Stimulated activated CD4-positive, alpha-beta T cell treated with anti-CD3 and anti-CD28 coated beads, Interleukin-2, amount 100 ng/mL, for 4 hours (primary cell): Measurements from ENCODE around the gene PCSK7.

ENCODE experiments used
- DNase-seq: peaks from one replicate; pipeline ENCODE4 v3.0.0-alpha.2; 2020; ENCODE audit warnings: low read depth

PCSK7 gene

DNA sequence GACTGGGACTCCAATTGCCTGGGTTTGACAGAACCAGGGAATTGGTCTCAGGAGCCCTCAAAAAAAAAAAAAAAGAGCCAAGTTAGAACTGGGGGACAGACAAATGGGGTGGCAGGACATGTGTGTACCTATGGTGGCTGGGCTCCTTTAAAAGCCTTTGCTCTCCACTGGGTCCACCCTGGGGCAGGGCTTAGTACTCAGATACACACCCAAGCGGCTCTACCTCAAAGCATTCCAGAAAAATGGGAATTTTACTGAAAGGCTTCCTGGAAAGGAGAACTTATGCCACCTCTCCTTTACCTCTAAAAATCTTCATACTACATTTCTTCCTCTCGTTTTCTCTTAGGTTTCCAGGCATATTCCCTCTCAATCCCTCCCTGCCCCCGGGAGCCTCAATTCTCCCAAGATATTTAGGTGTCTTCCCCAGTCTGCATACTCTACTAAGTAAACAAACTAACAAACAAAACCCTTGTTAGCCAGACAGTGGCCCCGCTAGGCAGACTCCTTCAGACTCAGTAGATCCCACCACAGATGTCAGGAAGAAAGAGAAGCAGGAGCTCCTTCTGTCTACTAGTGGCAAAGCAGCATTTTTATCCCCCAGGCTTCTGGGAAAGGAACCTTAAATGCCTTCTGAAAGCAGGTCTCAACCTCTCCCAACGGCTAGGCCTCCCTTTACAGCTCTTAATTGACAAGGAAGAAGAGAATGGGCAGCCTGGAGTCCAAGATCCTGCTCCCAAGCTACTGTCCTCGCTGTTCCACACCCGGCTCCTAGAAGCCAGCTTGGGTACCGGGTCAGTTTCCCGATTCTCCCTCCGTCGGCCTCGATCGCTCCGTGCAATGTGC, 653 bp downstream of the PCSK7 start:
- no peak for DNase-seq

GRCh38 chr11:117230286-117230961, 1.4 kb downstream of the PCSK7 start:
- peak; percentile 50 for DNase-seq

- no peak for DNase-seq
Observed at GRCh38 chr11:117229931-117230285, 2.0 kb downstream of the PCSK7 start.

DNA sequence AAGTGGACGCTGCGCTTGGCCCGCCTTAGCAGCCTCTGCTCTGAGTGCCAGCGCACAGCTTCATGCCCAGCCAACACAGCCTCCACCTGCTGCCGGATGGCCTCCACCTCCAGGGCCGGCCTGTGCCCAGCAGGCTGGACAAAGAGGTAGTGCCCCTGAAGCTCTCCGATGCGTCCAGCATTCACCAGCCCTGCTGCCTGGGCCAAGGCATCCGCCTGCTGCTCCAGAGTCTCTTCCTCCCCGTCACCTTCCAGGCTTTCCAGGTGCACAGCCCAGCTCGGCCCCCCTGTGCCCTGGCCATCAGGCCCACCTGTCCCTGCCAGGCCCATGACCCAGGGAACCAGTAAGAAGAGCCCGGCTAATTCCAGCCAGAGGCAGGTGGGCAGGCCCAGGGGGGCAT, 2.5 kb downstream of the PCSK7 start:
- DNase-seq, result no peak

- DNase-seq, result no peak
Observed at GRCh38 chr11:117228091-117228490, 3.8 kb downstream of the PCSK7 start.

GRCh38 chr11:117226388-117227385, 5.2 kb downstream of the PCSK7 start:
- peak; percentile 29 for DNase-seq

GRCh38 chr11:117225553-117226170, 6.2 kb downstream of the PCSK7 start:
- DNase-seq, result no peak

DNA sequence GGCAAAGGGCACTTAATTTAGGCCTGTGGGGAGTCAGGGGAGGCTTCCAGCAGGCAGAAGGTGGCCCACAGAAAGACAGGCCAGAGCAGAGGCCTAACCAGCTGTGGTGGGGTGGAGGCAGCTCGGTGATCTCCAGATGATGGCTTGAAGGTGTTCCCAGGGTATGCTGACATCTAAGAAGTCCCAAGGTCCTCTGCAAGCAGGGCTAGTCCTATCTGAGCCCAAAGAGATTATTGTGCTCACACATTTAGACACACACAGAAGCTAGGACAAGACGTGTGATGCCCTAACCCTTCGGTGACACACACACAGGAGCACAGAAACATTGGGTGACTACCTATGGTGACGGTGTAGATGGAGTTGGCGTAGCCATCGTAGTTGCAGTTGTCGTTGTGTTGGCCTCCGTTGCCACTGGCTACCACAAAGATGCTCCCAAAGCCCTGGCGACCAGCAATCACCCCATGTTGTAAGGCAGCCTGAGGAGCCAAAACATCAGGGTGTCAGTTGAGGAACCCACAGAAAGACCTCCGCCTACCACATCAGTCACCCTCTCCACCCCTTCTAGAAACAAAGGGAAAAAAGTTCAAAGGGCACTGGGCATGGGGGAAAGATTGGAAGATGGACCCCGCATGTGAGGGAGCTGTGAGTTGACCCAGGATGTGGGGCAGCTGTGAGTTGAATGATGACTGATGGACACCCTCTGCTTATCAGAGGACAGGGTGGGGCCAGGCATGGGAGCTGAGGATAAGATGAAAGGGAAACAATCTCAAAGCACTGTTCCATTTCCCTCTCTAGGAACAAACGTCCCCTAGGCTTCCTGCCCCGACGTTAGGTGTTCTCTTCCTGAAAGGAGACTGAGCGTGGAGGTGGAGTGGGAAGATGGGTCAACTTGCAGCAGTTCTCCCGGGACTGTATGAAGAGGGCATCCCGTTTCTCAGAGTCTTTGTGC, 7.9 kb downstream of the PCSK7 start:
- no peak for DNase-seq

GRCh38 chr11:117222991-117223740, 8.7 kb downstream of the PCSK7 start:
- no peak for DNase-seq

GRCh38 chr11:117221775-117222517, 9.9 kb downstream of the PCSK7 start:
- DNase-seq, result no peak

GRCh38 chr11:117220999-117221774, 10.7 kb downstream of the PCSK7 start:
- DNase-seq, result no peak

- no peak for DNase-seq
Observed at GRCh38 chr11:117220568-117220967, 11.3 kb downstream of the PCSK7 start.

DNA sequence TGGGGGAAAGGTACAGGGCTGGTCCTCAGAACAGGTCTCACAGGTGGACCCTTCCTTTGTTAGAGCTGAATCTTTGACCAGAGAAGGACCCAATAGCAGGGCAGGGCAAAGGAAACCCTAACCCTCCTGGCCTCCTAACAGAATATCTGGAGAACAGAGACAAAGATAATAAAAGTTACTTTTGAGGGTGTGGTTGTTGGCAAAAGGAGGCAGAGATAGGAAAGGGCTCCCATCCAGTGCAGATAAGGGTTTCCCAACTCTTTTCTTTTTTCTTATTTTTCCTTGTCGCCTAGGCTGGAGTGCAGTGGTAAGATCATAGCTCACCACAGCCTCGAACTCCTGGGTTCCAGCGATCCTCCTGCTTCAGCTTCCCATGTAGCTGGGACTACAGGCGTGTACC, 11.9 kb downstream of the PCSK7 start:
- DNase-seq, result no peak

GRCh38 chr11:117219455-117219854, 12.4 kb downstream of the PCSK7 start:
- DNase-seq, result no peak

- DNase-seq, result no peak
Observed at GRCh38 chr11:117219001-117219400, 12.9 kb downstream of the PCSK7 start.

- no peak for DNase-seq
Observed at GRCh38 chr11:117218133-117218915, 13.5 kb downstream of the PCSK7 start.
